B cell (primary cell): ENCODE data around the gene PRKN.

Experiments used
- EZH2 ChIP-seq: IDR thresholded peaks from 2 replicates; pipeline ENCODE4 v1.6.1; 2012; ENCODE audit warnings: borderline replicate concordance, low read depth, mild to moderate bottlenecking, moderate library complexity, low read length; ENCODE audit not compliant: insufficient read depth, poor library complexity, severe bottlenecking
- TF ChIP-seq, protein P1 (sequence below): fragments of 200-600 bp; IDR thresholded peaks from one replicate; pipeline ENCODE4 v1.8.0; 2022; ENCODE audit warnings: antibody characterized with exemption, mild to moderate bottlenecking

DNA sequence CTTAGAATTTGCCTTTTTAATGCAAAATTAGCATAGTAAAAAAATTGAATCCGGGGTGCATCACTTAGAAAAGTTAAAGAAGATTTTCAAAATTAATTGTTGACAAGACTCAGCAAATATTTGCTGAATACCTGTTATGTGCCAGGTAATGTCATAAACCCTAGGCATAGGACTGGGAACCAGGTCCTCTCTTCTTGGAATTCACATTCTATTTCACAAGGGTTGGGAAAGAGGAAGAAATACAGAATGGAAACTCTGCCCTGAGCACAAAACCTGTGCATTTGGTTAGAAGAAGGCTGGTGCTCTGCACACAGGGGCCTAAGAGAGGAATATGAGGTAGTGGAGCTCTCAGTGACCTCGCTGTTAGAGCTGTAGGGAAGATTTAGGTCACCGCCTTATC is 879.9 kb downstream of the PRKN start:
- TF ChIP-seq, protein P1, sequence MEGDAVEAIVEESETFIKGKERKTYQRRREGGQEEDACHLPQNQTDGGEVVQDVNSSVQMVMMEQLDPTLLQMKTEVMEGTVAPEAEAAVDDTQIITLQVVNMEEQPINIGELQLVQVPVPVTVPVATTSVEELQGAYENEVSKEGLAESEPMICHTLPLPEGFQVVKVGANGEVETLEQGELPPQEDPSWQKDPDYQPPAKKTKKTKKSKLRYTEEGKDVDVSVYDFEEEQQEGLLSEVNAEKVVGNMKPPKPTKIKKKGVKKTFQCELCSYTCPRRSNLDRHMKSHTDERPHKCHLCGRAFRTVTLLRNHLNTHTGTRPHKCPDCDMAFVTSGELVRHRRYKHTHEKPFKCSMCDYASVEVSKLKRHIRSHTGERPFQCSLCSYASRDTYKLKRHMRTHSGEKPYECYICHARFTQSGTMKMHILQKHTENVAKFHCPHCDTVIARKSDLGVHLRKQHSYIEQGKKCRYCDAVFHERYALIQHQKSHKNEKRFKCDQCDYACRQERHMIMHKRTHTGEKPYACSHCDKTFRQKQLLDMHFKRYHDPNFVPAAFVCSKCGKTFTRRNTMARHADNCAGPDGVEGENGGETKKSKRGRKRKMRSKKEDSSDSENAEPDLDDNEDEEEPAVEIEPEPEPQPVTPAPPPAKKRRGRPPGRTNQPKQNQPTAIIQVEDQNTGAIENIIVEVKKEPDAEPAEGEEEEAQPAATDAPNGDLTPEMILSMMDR, result no peak
- no peak for TF ChIP-seq EZH2
